Keratinocyte (primary cell): Measurements from ENCODE around the gene DNAH8.
A peak's percentile ranks its signal among the peaks of the same experiment; 100 is the strongest.

Experiments
- EZH2 ChIP-seq: IDR thresholded peaks from one replicate; pipeline ENCODE4 v1.6.1; 2012; ENCODE audit warnings: inconsistent platforms, mild to moderate bottlenecking, low read length, moderate library complexity
- TF ChIP-seq, protein P1 (sequence below), 3 experiments: IDR thresholded peaks in 1 of 3; conservative IDR thresholded peaks in 1 of 3; optimal IDR thresholded peaks in 1 of 3; 2 replicates in 2 of 3; 3 replicates in 1 of 3; pipeline versions ENCODE3 to v1.5.1; 2011; ENCODE audit warnings: low read length in 3 of 3, mild to moderate bottlenecking in 3 of 3, moderate library complexity in 2 of 3, control low read depth in 1 of 3, inconsistent platforms in 1 of 3; ENCODE audit not compliant: insufficient read depth in 2 of 3; ENCODE audit errors: extremely low read depth in 1 of 3

DNA sequence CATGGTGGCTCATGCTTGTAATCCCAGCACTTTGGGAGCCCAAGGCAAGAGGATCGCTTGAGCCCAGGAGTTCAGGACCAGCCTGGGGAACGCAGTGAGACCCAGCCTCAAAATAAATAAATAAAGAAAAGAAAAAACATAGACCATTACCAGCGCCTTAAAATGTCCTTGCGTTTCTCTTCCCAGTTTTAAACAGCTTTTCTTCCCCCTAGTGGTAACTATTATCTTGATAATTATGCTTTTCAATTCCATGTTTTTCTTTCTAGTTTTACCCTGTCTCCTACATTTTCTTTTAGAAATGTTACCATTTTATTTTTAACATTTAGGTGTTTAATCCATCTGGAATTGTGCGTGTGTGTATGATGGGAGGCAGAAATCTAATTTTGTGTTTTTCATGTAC lies 24.4 kb downstream of the DNAH8 start:
- TF ChIP-seq, protein P1, sequence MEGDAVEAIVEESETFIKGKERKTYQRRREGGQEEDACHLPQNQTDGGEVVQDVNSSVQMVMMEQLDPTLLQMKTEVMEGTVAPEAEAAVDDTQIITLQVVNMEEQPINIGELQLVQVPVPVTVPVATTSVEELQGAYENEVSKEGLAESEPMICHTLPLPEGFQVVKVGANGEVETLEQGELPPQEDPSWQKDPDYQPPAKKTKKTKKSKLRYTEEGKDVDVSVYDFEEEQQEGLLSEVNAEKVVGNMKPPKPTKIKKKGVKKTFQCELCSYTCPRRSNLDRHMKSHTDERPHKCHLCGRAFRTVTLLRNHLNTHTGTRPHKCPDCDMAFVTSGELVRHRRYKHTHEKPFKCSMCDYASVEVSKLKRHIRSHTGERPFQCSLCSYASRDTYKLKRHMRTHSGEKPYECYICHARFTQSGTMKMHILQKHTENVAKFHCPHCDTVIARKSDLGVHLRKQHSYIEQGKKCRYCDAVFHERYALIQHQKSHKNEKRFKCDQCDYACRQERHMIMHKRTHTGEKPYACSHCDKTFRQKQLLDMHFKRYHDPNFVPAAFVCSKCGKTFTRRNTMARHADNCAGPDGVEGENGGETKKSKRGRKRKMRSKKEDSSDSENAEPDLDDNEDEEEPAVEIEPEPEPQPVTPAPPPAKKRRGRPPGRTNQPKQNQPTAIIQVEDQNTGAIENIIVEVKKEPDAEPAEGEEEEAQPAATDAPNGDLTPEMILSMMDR (optimal IDR thresholded peaks at IDR 0.05 in 1 of 3, IDR thresholded peaks at IDR 0.05 in 1 of 3, conservative IDR thresholded peaks at IDR 0.05 in 1 of 3; ENCODE audit: extremely low read depth in 1 of 3, insufficient read depth in 2 of 3, low read length in 3 of 3) = peak in 2 of 3 experiments; percentile 40 to 42
- no peak for TF ChIP-seq EZH2
